H1 (cell line): ENCODE data around the gene GDF2.

ENCODE experiments used
- ASH2L ChIP-seq: fragments of 200-600, 300-600 bp; sonication (generic); IDR thresholded peaks from one replicate; pipeline ENCODE4 v1.7.1; 2017; ENCODE audit warnings: low read length
- CTCF ChIP-seq, 3 experiments: IDR thresholded peaks; 1 replicate in 2 of 3; 2 replicates in 1 of 3; pipeline versions ENCODE4 v1.5.1 to v1.6.1; 2011; ENCODE audit warnings: low read length in 3 of 3, mild to moderate bottlenecking in 3 of 3, inconsistent platforms in 2 of 3, low read depth in 1 of 3, moderate library complexity in 1 of 3; ENCODE audit not compliant: insufficient read depth in 1 of 3; ENCODE audit errors: control extremely low read depth in 1 of 3
- EGR1 ChIP-seq: IDR thresholded peaks from 2 replicates; pipeline ENCODE4 v1.6.1; 2011; ENCODE audit warnings: low read depth, low read length, borderline replicate concordance
- HDAC2 ChIP-seq, 2 experiments: fragments of 300-600 bp in 1 of 2; sonication (generic) in 1 of 2; IDR thresholded peaks; 2 replicates each; pipeline ENCODE4 v1.6.1; 2011 to 2012; ENCODE audit warnings: low read depth in 2 of 2, low read length in 2 of 2, mild to moderate bottlenecking in 2 of 2, moderate library complexity in 2 of 2, borderline replicate concordance in 1 of 2, inconsistent platforms in 1 of 2
- HDAC6 ChIP-seq: IDR thresholded peaks from one replicate; pipeline ENCODE4 v1.7.1; 2012; ENCODE audit warnings: low read depth, mild to moderate bottlenecking, inconsistent platforms, low read length, moderate library complexity
- JUND ChIP-seq: IDR thresholded peaks from 2 replicates; pipeline ENCODE4 v1.6.1; 2011; ENCODE audit warnings: mild to moderate bottlenecking, improper control_type of control experiment, low read length
- POLR2A ChIP-seq, 2 experiments: IDR thresholded peaks; 1 replicate in 1 of 2; 2 replicates in 1 of 2; pipeline ENCODE4 v1.6.1; 2011; ENCODE audit warnings: low read depth in 2 of 2, low read length in 2 of 2, mild to moderate bottlenecking in 2 of 2; ENCODE audit errors: control extremely low read depth in 1 of 2
- SP1 ChIP-seq: IDR thresholded peaks from 2 replicates; pipeline ENCODE4 v1.6.1; 2011; ENCODE audit warnings: low read depth, low read length
- SP2 ChIP-seq: IDR thresholded peaks from 2 replicates; pipeline ENCODE4 v1.6.1; 2012; ENCODE audit warnings: mild to moderate bottlenecking, low read length, inconsistent platforms
- TF ChIP-seq, protein P1 (sequence below): IDR thresholded peaks from 2 replicates; pipeline ENCODE4 v1.6.1; 2011; ENCODE audit warnings: low read depth, mild to moderate bottlenecking, low read length; ENCODE audit not compliant: insufficient read depth

DNA sequence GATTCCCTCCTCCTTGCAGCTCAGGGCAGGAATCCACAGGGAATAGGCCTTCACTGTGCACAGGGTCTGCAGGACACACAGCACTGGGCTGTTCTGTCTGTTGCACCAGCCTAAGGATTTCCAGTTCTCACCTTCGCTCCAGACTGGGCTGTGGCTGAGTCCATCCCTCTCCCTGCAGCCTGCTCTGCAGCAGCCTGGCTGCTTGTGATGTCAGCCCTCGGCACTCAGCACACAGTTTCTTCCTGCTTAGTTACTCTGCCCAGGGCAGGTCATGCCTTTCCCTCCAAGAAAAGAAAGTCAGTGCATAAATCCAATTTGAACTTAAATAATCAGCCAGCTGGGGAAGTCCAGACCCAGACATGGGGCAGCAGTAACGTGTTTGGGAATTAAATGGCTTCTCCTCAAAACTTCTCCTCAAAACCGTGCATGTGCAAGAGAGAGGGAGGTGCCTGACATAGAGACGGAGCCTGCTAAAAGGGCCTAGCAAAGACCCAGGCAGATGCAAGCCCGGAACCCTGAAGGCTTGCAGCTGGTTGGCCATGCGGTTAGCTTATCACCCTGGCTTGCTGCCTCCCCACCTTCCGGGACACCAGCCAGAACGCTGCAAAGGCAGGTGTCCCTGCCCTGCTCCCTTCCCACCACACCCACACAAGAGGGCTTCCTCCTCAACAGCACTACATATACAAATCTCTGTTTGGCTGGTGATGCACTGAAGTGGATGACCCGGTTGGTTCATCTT lies 10.9 kb upstream of the GDF2 start:
- no peak for TF ChIP-seq JUND
- TF ChIP-seq HDAC2 (IDR thresholded peaks at IDR 0.05; ENCODE audit: borderline replicate concordance in 1 of 2, low read depth in 2 of 2, low read length in 2 of 2), result no peak
- TF ChIP-seq, protein P1, sequence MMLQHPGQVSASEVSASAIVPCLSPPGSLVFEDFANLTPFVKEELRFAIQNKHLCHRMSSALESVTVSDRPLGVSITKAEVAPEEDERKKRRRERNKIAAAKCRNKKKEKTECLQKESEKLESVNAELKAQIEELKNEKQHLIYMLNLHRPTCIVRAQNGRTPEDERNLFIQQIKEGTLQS, result no peak
- TF ChIP-seq HDAC6, result no peak
- TF ChIP-seq CTCF (IDR thresholded peaks at IDR 0.05; ENCODE audit: control extremely low read depth in 1 of 3, insufficient read depth in 1 of 3, low read depth in 1 of 3, low read length in 3 of 3), result no peak
- TF ChIP-seq SP1, result no peak
- TF ChIP-seq ASH2L, result no peak
- TF ChIP-seq SP2, result no peak
- TF ChIP-seq EGR1, result no peak
- TF ChIP-seq POLR2A (IDR thresholded peaks at IDR 0.05; ENCODE audit: control extremely low read depth in 1 of 2, low read depth in 2 of 2, low read length in 2 of 2), result no peak
